Parathyroid adenoma (tissue), 2 donors: ENCODE data around the gene SLC22A16.
"Not testable (repeated sequence)": the region's sequence is repeated elsewhere in the genome, so short reads cannot be mapped to it uniquely, and the experiment has no call there.

Source experiments
- H2AFZ ChIP-seq: fragments of 300-600 bp; sonication (generic); one replicate; pipeline ENCODE4 v1.7.0; 2017; ENCODE audit warnings: antibody characterized with exemption, mild to moderate bottlenecking
- H3K27ac ChIP-seq: fragments of 300-600 bp; sonication (generic); one replicate; pipeline ENCODE4 v1.7.0; 2017
- H3K27me3 ChIP-seq: fragments of 300-600 bp; sonication (generic); one replicate; pipeline ENCODE4 v1.7.0; 2017; ENCODE audit warnings: low read length; ENCODE audit not compliant: control insufficient read depth, insufficient read depth
- H3K36me3 ChIP-seq: fragments of 300-600 bp; sonication (generic); one replicate; pipeline ENCODE4 v1.7.0; 2017; ENCODE audit warnings: low read length; ENCODE audit not compliant: control insufficient read depth, insufficient read depth
- H3K4me1 ChIP-seq: fragments of 300-600 bp; sonication (generic); one replicate; pipeline ENCODE4 v1.7.0; 2017; ENCODE audit warnings: control low read depth
- H3K4me2 ChIP-seq: fragments of 300-600 bp; sonication (generic); one replicate; pipeline ENCODE4 v1.7.0; 2017; ENCODE audit warnings: low read length
- H3K4me3 ChIP-seq: fragments of 300-600 bp; sonication (generic); one replicate; pipeline ENCODE4 v1.7.0; 2017; ENCODE audit warnings: low read depth, low read length
- H3K79me2 ChIP-seq: fragments of 300-600 bp; sonication (generic); one replicate; pipeline ENCODE4 v1.7.0; 2017; ENCODE audit warnings: control low read depth
- H3K9ac ChIP-seq: fragments of 300-600 bp; sonication (generic); one replicate; pipeline ENCODE4 v1.7.0; 2017; ENCODE audit warnings: mild to moderate bottlenecking
- H3K9me3 ChIP-seq: fragments of 300-600 bp; sonication (generic); one replicate; pipeline ENCODE4 v1.7.0; 2017; ENCODE audit warnings: low read length; ENCODE audit not compliant: control insufficient read depth
- CTCF ChIP-seq: fragments of 300-600 bp; sonication (generic); IDR thresholded peaks from one replicate; pipeline ENCODE4 v1.7.0; 2017; ENCODE audit warnings: antibody characterized with exemption, mild to moderate bottlenecking
- donor health status: primary hyperparathyroidism.

SLC22A16 gene

GRCh38 chr6:110491644-110492317, 15.4 kb upstream of the SLC22A16 start:
- no peaks in the 10 kb centered on the region for H3K36me3 ChIP-seq
- H3K27me3 ChIP-seq = no peaks in the 10 kb centered on the region
- H3K4me3 ChIP-seq = no peak overlapping the region
- no peak for TF ChIP-seq CTCF
- no peaks in the 10 kb centered on the region for H3K79me2 ChIP-seq
- peaks cover 5% of the 10 kb centered on the region for H3K4me1 ChIP-seq
- H3K4me2 ChIP-seq = peak overlapping the region; percentile 20
- no peaks in the 10 kb centered on the region for H3K9me3 ChIP-seq
- H3K9ac ChIP-seq = no peak overlapping the region
- no peak overlapping the region for H3K27ac ChIP-seq
- peak overlapping the region; percentile 69 for H2AFZ ChIP-seq

- H3K27ac ChIP-seq = no peak overlapping the region
- no peak overlapping the region for H3K4me3 ChIP-seq
- no peaks in the 10 kb centered on the region for H3K79me2 ChIP-seq
- no peaks in the 10 kb centered on the region for H3K27me3 ChIP-seq
- no peak overlapping the region for H3K4me2 ChIP-seq
- peaks cover 5% of the 10 kb centered on the region for H3K4me1 ChIP-seq
- no peak overlapping the region for H3K9ac ChIP-seq
- H2AFZ ChIP-seq = peak overlapping the region; percentile 69
- no peaks in the 10 kb centered on the region for H3K36me3 ChIP-seq
- no peaks in the 10 kb centered on the region for H3K9me3 ChIP-seq
- no peak for TF ChIP-seq CTCF
Observed at GRCh38 chr6:110491299-110491643, 14.9 kb upstream of the SLC22A16 start.

- Histone ChIP-seq H3K4me2 (no peak overlapping the region), H3K27ac (no peak overlapping the region), H3K9me3 (no peaks in the 10 kb centered on the region)
Observed at GRCh38 chr6:110490110-110490509, 13.7 kb upstream of the SLC22A16 start.

GRCh38 chr6:110488606-110489190, 12.3 kb upstream of the SLC22A16 start:
- H3K4me3 ChIP-seq = no peak overlapping the region
- no peak overlapping the region for H3K9ac ChIP-seq
- H3K27me3 ChIP-seq = no peaks in the 10 kb centered on the region
- H3K4me2 ChIP-seq = no peak overlapping the region
- no peak for TF ChIP-seq CTCF
- H3K79me2 ChIP-seq = no peaks in the 10 kb centered on the region
- no peak overlapping the region for H2AFZ ChIP-seq
- H3K4me1 ChIP-seq = peaks cover 5% of the 10 kb centered on the region
- no peaks in the 10 kb centered on the region for H3K9me3 ChIP-seq
- no peak overlapping the region for H3K27ac ChIP-seq
- H3K36me3 ChIP-seq = no peaks in the 10 kb centered on the region

More at GRCh38 chr6:110490110-110490509, 13.7 kb upstream of the SLC22A16 start:
- H3K4me1 ChIP-seq = peaks cover 5% of the 10 kb centered on the region
- H3K4me3 ChIP-seq = no peak overlapping the region
- no peak overlapping the region for H3K9ac ChIP-seq
- TF ChIP-seq CTCF = no peak
- H3K27me3 ChIP-seq = no peaks in the 10 kb centered on the region
- H3K36me3 ChIP-seq = no peaks in the 10 kb centered on the region
- no peaks in the 10 kb centered on the region for H3K79me2 ChIP-seq
- no peak overlapping the region for H2AFZ ChIP-seq

- H3K79me2 ChIP-seq, H3K27ac ChIP-seq, H2AFZ ChIP-seq, H3K4me2 ChIP-seq, H3K4me1 ChIP-seq, H3K27me3 ChIP-seq, H3K9me3 ChIP-seq, H3K36me3 ChIP-seq, H3K9ac ChIP-seq, H3K4me3 ChIP-seq: not testable (repeated sequence)
Observed at GRCh38 chr6:110487968-110488381, 11.6 kb upstream of the SLC22A16 start.
